OCI-M2 (cell line): ENCODE data around the gene ALG12.

Experiments
- DNase-seq: peaks from one replicate; lab custom pipeline; 2025; ENCODE audit not compliant: unreplicated experiment; lab: John Stamatoyannopoulos, UW

ALG12 gene

GRCh38 chr22:49850959-49851802, 67.1 kb downstream of the ALG12 start:
- DNase-seq = no peak
